Posterior cingulate gyrus (tissue), 11 donors: ENCODE measurements around the gene BCAT1.
"Not testable (repeated sequence)": the region's sequence is repeated elsewhere in the genome, so short reads cannot be mapped to it uniquely, and the experiment has no call there.

ENCODE experiments used
- DNase-seq, 10 donors: peaks; one replicate each; pipeline versions ENCODE4 v3.0.0 to v3.0.0-alpha.2; 2020 to 2021; ENCODE audit warnings: mixed read lengths in 3 of 10
- intact Hi-C: fragments of 100-400 bp; cut with DNase I; formaldehyde crosslinking; loops from one replicate; pipeline ENCODE4 v1.15.1; 2023

The BCAT1 gene

GRCh38 chr12:24960222-24960855 is 11.4 kb upstream of the BCAT1 start:
- intact Hi-C loops, result no loop called here
- peak in 4 of 10 donors; percentile 18 to 82 (median 28) for DNase-seq

GRCh38 chr12:24956351-24956750 is 7.5 kb upstream of the BCAT1 start:
- DNase-seq, intact Hi-C loops: not testable (repeated sequence)

GRCh38 chr12:24955853-24956252 is 7.0 kb upstream of the BCAT1 start:
- intact Hi-C loops, result no loop called here
- peak in 1 of 10 donors; percentile 54 for DNase-seq

- intact Hi-C loops, result no loop called here
- DNase-seq, result no peak
Measured at GRCh38 chr12:24955389-24955788, 6.5 kb upstream of the BCAT1 start.

- intact Hi-C loops, result no loop called here
- no peak for DNase-seq
Measured at GRCh38 chr12:24954261-24954660, 5.4 kb upstream of the BCAT1 start.

- DNase-seq, result no peak
- intact Hi-C loops, result no loop called here
Measured at GRCh38 chr12:24952389-24952788, 3.5 kb upstream of the BCAT1 start.

- DNase-seq, result no peak
- intact Hi-C loops, result no loop called here
Measured at GRCh38 chr12:24950231-24950834, 1.4 kb upstream of the BCAT1 start.

GRCh38 chr12:24948420-24948756 is 513 bp downstream of the BCAT1 start:
- no peak for DNase-seq
- intact Hi-C loops, result no loop called here

- intact Hi-C loops, result no loop called here
- no peak for DNase-seq
Measured at GRCh38 chr12:24947541-24948419, 1.1 kb downstream of the BCAT1 start.

- intact Hi-C loops, result no loop called here
- DNase-seq, result no peak
Measured at GRCh38 chr12:24945845-24946244, 3.1 kb downstream of the BCAT1 start.

- intact Hi-C loops, result no loop called here
- DNase-seq, result no peak
Measured at GRCh38 chr12:24945039-24945438, 3.9 kb downstream of the BCAT1 start.

- no peak for DNase-seq
- intact Hi-C loops, result no loop called here
Measured at GRCh38 chr12:24944601-24944975, 4.3 kb downstream of the BCAT1 start.

- intact Hi-C loops, result no loop called here
- no peak for DNase-seq
Measured at GRCh38 chr12:24943947-24944600, 4.8 kb downstream of the BCAT1 start.

GRCh38 chr12:24940157-24940556 is 8.7 kb downstream of the BCAT1 start:
- intact Hi-C loops, result no loop called here
- DNase-seq, result no peak

GRCh38 chr12:24939551-24939950 is 9.3 kb downstream of the BCAT1 start:
- peak in 1 of 10 donors; percentile 43 for DNase-seq
- intact Hi-C loops, result not testable (repeated sequence)

GRCh38 chr12:24938341-24938740 is 10.6 kb downstream of the BCAT1 start:
- intact Hi-C loops, result no loop called here

GRCh38 chr12:24937553-24938244 is 11.2 kb downstream of the BCAT1 start:
- intact Hi-C loops, result no loop called here
- no peak for DNase-seq

More at GRCh38 chr12:24938341-24938740, 10.6 kb downstream of the BCAT1 start:
- no peak for DNase-seq

- DNase-seq, result no peak
- intact Hi-C loops, result no loop called here
Measured at GRCh38 chr12:24933694-24934407, 15.1 kb downstream of the BCAT1 start.

- intact Hi-C loops, result no loop called here
- no peak for DNase-seq
Measured at GRCh38 chr12:24931666-24932405, 17.1 kb downstream of the BCAT1 start.
